Aorta (tissue), 5 donors: Measurements from ENCODE around the gene PROZ. TPM values are rescaled to one million over a fixed set of nuclear protein-coding genes. Genes with fewer than 3 reads are reported as not detected.

Experiments
- ATAC-seq: fragments of 200-7000 bp; cut with Tn5 transposase; one replicate; pipeline ENCODE4 v1.9.1; 2022; ENCODE audit warnings: moderate library complexity; ENCODE audit not compliant: low FRiP score
- DNase-seq, 2 donors: peaks; one replicate each; pipeline ENCODE4 v3.0.0-alpha.2; 2020
- H3K27ac ChIP-seq, 2 donors: one replicate each; pipeline ENCODE4 v1.5.1; 2013; ENCODE audit warnings: low read length in 2 of 2, mild to moderate bottlenecking in 2 of 2, moderate library complexity in 2 of 2, control low read depth in 1 of 2, inconsistent platforms in 1 of 2, low read depth in 1 of 2
- H3K27me3 ChIP-seq, 2 donors: one replicate each; pipeline ENCODE4 v1.6.1; 2013; ENCODE audit warnings: control low read depth in 1 of 2, low read length in 1 of 2, mild to moderate bottlenecking in 1 of 2, moderate library complexity in 1 of 2; ENCODE audit not compliant: insufficient read depth in 2 of 2, control insufficient read depth in 1 of 2
- H3K36me3 ChIP-seq, 2 donors: one replicate each; pipeline ENCODE4 v1.6.1; 2013; ENCODE audit warnings: control low read depth in 1 of 2, low read length in 1 of 2, mild to moderate bottlenecking in 1 of 2; ENCODE audit not compliant: insufficient read depth in 2 of 2, control insufficient read depth in 1 of 2
- H3K4me1 ChIP-seq, 2 donors: one replicate each; pipeline ENCODE4 v1.6.1; 2013; ENCODE audit warnings: low read length in 2 of 2, control low read depth in 1 of 2, mild to moderate bottlenecking in 1 of 2, moderate library complexity in 1 of 2; ENCODE audit not compliant: insufficient read depth in 2 of 2, control insufficient read depth in 1 of 2
- H3K4me3 ChIP-seq, 2 donors: one replicate each; pipeline ENCODE4 v1.5.1; 2013; ENCODE audit warnings: low read length in 2 of 2, control low read depth in 1 of 2, mild to moderate bottlenecking in 1 of 2
- H3K9me3 ChIP-seq: one replicate; pipeline ENCODE4 v1.6.1; 2013; ENCODE audit warnings: mild to moderate bottlenecking, low read length; ENCODE audit not compliant: control insufficient read depth
- WGBS, 2 donors: extraction: QIAGEN DNeasy Blood & Tissue Kit; methylation state at CpG; one replicate each; pipeline ENCODE4 v1.1.7; 2013; 5-methylcytosine and 5-hydroxymethylcytosine counted together
- intact Hi-C, 2 donors: fragments of 100-400 bp; cut with DNase I; formaldehyde crosslinking; loops; one replicate each; pipeline versions ENCODE4 v1.14.2 to v1.15.0; 2022
- polyA plus RNA-seq, 2 donors: library from polyadenylated mRNA; stranded (reverse); fragments of 200-250 nt; gene quantifications; one replicate each; pipeline ENCODE4 v1.2.3, GENCODE V29; 2013
- total RNA-seq, 2 donors: library from RNA; stranded (reverse); fragmentation: NEBNext Ultra II Directional; extraction: Animal tissue kit (Norgen Biotek cat#: 25700); gene quantifications; one replicate each; pipeline ENCODE4 v1.2.1, GENCODE V29; 2021
- donor health status: healthy with polysubstance abuse.
- donor health status: Bipolar disorder and iron deficiency.
- donor health status: DM: no; HTN: no; CAD: no.
- donor health status: DM: no; HTN: no; CAD: no.
- donor health status: DM: yes; HTN: yes; CAD: no.

Gene PROZ
- total and polyA plus RNA-seq, 4 donors: not detected

- DNase-seq (no peak), ATAC-seq (no peak)
- Histone ChIP-seq H3K36me3 (peaks cover 2 to 15% of the 10 kb centered on the region in 2 donors), H3K27ac (no peak overlapping the region), H3K27me3 (no peaks in the 10 kb centered on the region), H3K4me3 (no peak overlapping the region), H3K4me1 (no peaks in the 10 kb centered on the region), H3K9me3 (no peaks in the 10 kb centered on the region)
- 96 to 97% methylated on average over 14 of the region's 14 CpGs for WGBS, 2 donors
- intact Hi-C loops: no loop called here
Observed at GRCh38 chr13:113176822-113177221, 18.4 kb downstream of the PROZ start.

GRCh38 chr13:113178070-113178895, 19.8 kb downstream of the PROZ start:
- Histone ChIP-seq H3K4me1 (no peaks in the 10 kb centered on the region), H3K9me3 (no peaks in the 10 kb centered on the region), H3K27ac (no peak overlapping the region), H3K36me3 (peaks cover 2 to 15% of the 10 kb centered on the region in 2 donors), H3K4me3 (no peak overlapping the region), H3K27me3 (no peaks in the 10 kb centered on the region)
- 51 to 54% methylated on average over 25 of the region's 25 CpGs for WGBS, 2 donors
- no peak for ATAC-seq
- DNase-seq: no peak
- intact Hi-C loops: no loop called here

- Histone ChIP-seq H3K27ac (no peak overlapping the region), H3K36me3 (peaks cover 2 to 19% of the 10 kb centered on the region in 2 donors)
- no peak for ATAC-seq
Observed at GRCh38 chr13:113178896-113179167, 20.4 kb downstream of the PROZ start.

GRCh38 chr13:113179374-113180230, 21.2 kb downstream of the PROZ start:
- DNase-seq (no peak), ATAC-seq (no peak)
- no peak overlapping the region for H3K4me3 ChIP-seq
- no peaks in the 10 kb centered on the region for H3K27me3 ChIP-seq
- H3K4me1 ChIP-seq: no peaks in the 10 kb centered on the region
- no peaks in the 10 kb centered on the region for H3K9me3 ChIP-seq
- WGBS, 2 donors: 86% methylated on average over 28 of the region's 28 CpGs
- H3K27ac ChIP-seq: no peak overlapping the region
- H3K36me3 ChIP-seq: peaks cover 2 to 19% of the 10 kb centered on the region in 2 donors
- intact Hi-C loops: no loop called here

More at GRCh38 chr13:113178896-113179167, 20.4 kb downstream of the PROZ start:
- WGBS, 2 donors: 53 to 57% methylated on average over 3 of the region's 3 CpGs
- H3K27me3 ChIP-seq: no peaks in the 10 kb centered on the region
- no peaks in the 10 kb centered on the region for H3K4me1 ChIP-seq
- no peak overlapping the region for H3K4me3 ChIP-seq
- intact Hi-C loops: no loop called here
- no peak for DNase-seq
- no peaks in the 10 kb centered on the region for H3K9me3 ChIP-seq

- no peaks in the 10 kb centered on the region for H3K4me1 ChIP-seq
- intact Hi-C loops: no loop called here
- no peaks in the 10 kb centered on the region for H3K9me3 ChIP-seq
- peaks cover 2 to 18% of the 10 kb centered on the region in 2 donors for H3K36me3 ChIP-seq
- H3K4me3 ChIP-seq: no peak overlapping the region
- no peaks in the 10 kb centered on the region for H3K27me3 ChIP-seq
- no peak for DNase-seq
- 88% methylated on average over 4 of the region's 4 CpGs for WGBS, 2 donors
- ATAC-seq: no peak
- H3K27ac ChIP-seq: no peak overlapping the region
Observed at GRCh38 chr13:113182046-113182445, 23.6 kb downstream of the PROZ start.

GRCh38 chr13:113183450-113184129, 25.1 kb downstream of the PROZ start:
- ATAC-seq: no peak
- 90 to 91% methylated on average over 14 of the region's 14 CpGs for WGBS, 2 donors

GRCh38 chr13:113184568-113185440, 26.4 kb downstream of the PROZ start:
- Histone ChIP-seq H3K4me3 (no peak overlapping the region), H3K9me3 (no peaks in the 10 kb centered on the region), H3K4me1 (no peaks in the 10 kb centered on the region), H3K27me3 (no peaks in the 10 kb centered on the region), H3K36me3 (peaks cover 6% of the 10 kb centered on the region in 2 donors), H3K27ac (no peak overlapping the region)
- 89 to 91% methylated on average over 22 of the region's 22 CpGs for WGBS, 2 donors
- intact Hi-C loops: no loop called here
- ATAC-seq: no peak
- DNase-seq: no peak

More at GRCh38 chr13:113183450-113184129, 25.1 kb downstream of the PROZ start:
- DNase-seq: no peak
- intact Hi-C loops: no loop called here
- Histone ChIP-seq H3K4me1 (no peaks in the 10 kb centered on the region), H3K9me3 (no peaks in the 10 kb centered on the region), H3K36me3 (peaks cover 3 to 14% of the 10 kb centered on the region in 2 donors), H3K4me3 (no peak overlapping the region), H3K27me3 (no peaks in the 10 kb centered on the region), H3K27ac (no peak overlapping the region)
